ENCODE data around the gene SIRT7.

The SIRT7 gene

DNA sequence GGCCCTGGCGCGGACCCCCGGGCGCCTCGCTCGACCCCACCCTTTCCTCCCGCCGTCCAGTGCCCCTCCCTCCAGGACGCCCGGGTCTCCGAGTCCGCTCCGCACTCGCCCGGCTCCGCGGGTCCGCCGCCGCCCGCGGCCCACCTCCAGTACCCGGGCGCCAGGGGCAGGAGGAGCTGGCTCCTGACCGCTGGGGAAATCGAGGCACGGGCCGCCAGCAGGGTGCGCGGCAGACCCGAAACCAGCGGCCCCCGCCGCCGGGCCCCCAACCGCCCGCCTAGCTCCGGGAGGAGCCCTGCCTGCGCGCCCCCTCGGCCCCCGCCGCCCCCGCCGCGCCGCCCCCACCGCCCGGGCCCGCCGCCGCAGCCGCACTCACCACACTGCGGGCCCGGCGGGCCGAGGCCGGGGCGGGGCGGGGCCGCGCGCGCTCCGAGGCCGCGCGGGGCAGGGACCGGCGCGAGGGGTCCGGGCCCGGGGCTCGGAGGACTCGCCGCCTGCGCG is 9.2 kb upstream of the SIRT7 start:
- no peak for DNase-seq (ENCODE audit: low read depth)

GRCh38 chr17:81926451-81927151 is 8.6 kb upstream of the SIRT7 start:
- peak; percentile 64 for DNase-seq (ENCODE audit: low read depth)
- peak overlapping the region; percentile 90 for H3K4me3 ChIP-seq (ENCODE audit: low read depth, low read length)
- TF ChIP-seq, protein P1, sequence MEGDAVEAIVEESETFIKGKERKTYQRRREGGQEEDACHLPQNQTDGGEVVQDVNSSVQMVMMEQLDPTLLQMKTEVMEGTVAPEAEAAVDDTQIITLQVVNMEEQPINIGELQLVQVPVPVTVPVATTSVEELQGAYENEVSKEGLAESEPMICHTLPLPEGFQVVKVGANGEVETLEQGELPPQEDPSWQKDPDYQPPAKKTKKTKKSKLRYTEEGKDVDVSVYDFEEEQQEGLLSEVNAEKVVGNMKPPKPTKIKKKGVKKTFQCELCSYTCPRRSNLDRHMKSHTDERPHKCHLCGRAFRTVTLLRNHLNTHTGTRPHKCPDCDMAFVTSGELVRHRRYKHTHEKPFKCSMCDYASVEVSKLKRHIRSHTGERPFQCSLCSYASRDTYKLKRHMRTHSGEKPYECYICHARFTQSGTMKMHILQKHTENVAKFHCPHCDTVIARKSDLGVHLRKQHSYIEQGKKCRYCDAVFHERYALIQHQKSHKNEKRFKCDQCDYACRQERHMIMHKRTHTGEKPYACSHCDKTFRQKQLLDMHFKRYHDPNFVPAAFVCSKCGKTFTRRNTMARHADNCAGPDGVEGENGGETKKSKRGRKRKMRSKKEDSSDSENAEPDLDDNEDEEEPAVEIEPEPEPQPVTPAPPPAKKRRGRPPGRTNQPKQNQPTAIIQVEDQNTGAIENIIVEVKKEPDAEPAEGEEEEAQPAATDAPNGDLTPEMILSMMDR (IDR thresholded peaks at IDR 0.05; ENCODE audit: insufficient read depth, low read depth, low read length, missing control alignments) = no peak

More for the DNA sequence above, 9.2 kb upstream of the SIRT7 start:
- H3K4me3 ChIP-seq (ENCODE audit: low read depth, low read length) = peak overlapping the region; percentile 90
- TF ChIP-seq, protein P1 (IDR thresholded peaks at IDR 0.05; ENCODE audit: insufficient read depth, low read depth, low read length, missing control alignments) = no peak

- TF ChIP-seq, protein P1 (IDR thresholded peaks at IDR 0.05; ENCODE audit: insufficient read depth, low read depth, low read length, missing control alignments) = no peak
- peak overlapping the region; percentile 90 for H3K4me3 ChIP-seq (ENCODE audit: low read depth, low read length)
- DNase-seq (ENCODE audit: low read depth) = no peak
Measured at GRCh38 chr17:81925860-81926450, 8.0 kb upstream of the SIRT7 start.

- no peak for DNase-seq (ENCODE audit: low read depth)
- no peak overlapping the region for H3K4me3 ChIP-seq (ENCODE audit: low read depth, low read length)
- TF ChIP-seq, protein P1 (IDR thresholded peaks at IDR 0.05; ENCODE audit: insufficient read depth, low read depth, low read length, missing control alignments) = no peak
Measured at GRCh38 chr17:81924557-81925532, 6.9 kb upstream of the SIRT7 start.

- no peak overlapping the region for H3K4me3 ChIP-seq (ENCODE audit: low read depth, low read length)
- DNase-seq (ENCODE audit: low read depth) = no peak
- TF ChIP-seq, protein P1 (IDR thresholded peaks at IDR 0.05; ENCODE audit: insufficient read depth, low read depth, low read length, missing control alignments) = no peak
Measured at GRCh38 chr17:81923302-81924260, 5.6 kb upstream of the SIRT7 start.

Measured in GM12865 (cell line).